Tibial nerve (tissue), 4 donors: ENCODE data around the gene LLCFC1. TPM values are rescaled to one million over a fixed set of nuclear protein-coding genes. Genes with fewer than 3 reads are reported as not detected.

Source experiments
- total RNA-seq, 4 donors: library from RNA; depleted of rRNA; stranded (reverse); fragments of >200 nt; gene quantifications; one replicate each; pipeline ENCODE4 v1.1.0, GENCODE V29; 2016

LLCFC1 gene
- total RNA-seq, 4 donors from 2014 or later: not detected

Other genes starting within 250 kb of the LLCFC1 start
- gene PRSS1, start 190.0 kb upstream of the LLCFC1 start, total RNA-seq: 10 to 100 TPM in 1 of 4 donors, 1 to 10 TPM in 3; 1.7 to 51.3 (median 4.8) TPM
- 10 to 100 TPM in 2 of 4 donors, 1 to 10 TPM in 2; 2.5 to 78.0 (median 12.0) TPM for gene PRSS2, start 168.5 kb upstream of the LLCFC1 start, total RNA-seq
- gene EPHB6, start 84.4 kb upstream of the LLCFC1 start, total RNA-seq: 10 to 100 TPM in 3 of 4 donors, 1 to 10 TPM in 1; 6.9 to 84.3 (median 22.1) TPM
- gene TRPV6, start 53.7 kb upstream of the LLCFC1 start, total RNA-seq: under 1 TPM in 3 of 4 donors, not detected in 1; under 0.01 to 0.78 (median under 0.01) TPM
- gene TRPV5, start 5.7 kb upstream of the LLCFC1 start, total RNA-seq: under 1 TPM in 2 of 4 donors, not detected in 2; 0.20 to 0.21 TPM
- under 1 TPM; 0.59 to 0.87 (median 0.61) TPM for gene KEL, start 22.9 kb downstream of the LLCFC1 start, total RNA-seq
- gene OR9A2, start 87.6 kb downstream of the LLCFC1 start, total RNA-seq: under 1 TPM in 2 of 4 donors, not detected in 2; 0.44 to 0.78 TPM
- not detected for gene OR6V1, start 112.9 kb downstream of the LLCFC1 start, total RNA-seq
- not detected for gene PIP, start 192.6 kb downstream of the LLCFC1 start, total RNA-seq
- not detected for gene TAS2R39, start 243.9 kb downstream of the LLCFC1 start, total RNA-seq